Dendritic cell treated with granulocyte-macrophage colony-stimulating factor and Interleukin-4, amounts not matched to agents 40 ng/mL and 50 ng/mL, for 4 days (primary cell): ENCODE data around the gene CTBP2.
A peak's percentile ranks its signal among the peaks of the same experiment; 100 is the strongest.

Experiments used
- H3K27ac Mint-ChIP-seq: one replicate; pipeline ENCODE4 v1.8.0; 2022; ENCODE audit warnings: mild to moderate bottlenecking, mixed read lengths
- H3K27me3 Mint-ChIP-seq: one replicate; pipeline ENCODE4 v1.8.0; 2022; ENCODE audit warnings: mild to moderate bottlenecking, mixed read lengths
- H3K36me3 Mint-ChIP-seq: one replicate; pipeline ENCODE4 v1.8.0; 2022; ENCODE audit warnings: low read depth, mixed read lengths
- H3K4me1 Mint-ChIP-seq: one replicate; pipeline ENCODE4 v1.8.0; 2022; ENCODE audit warnings: low read depth, mixed read lengths
- H3K4me3 Mint-ChIP-seq: one replicate; pipeline ENCODE4 v1.8.0; 2022; ENCODE audit warnings: mild to moderate bottlenecking, moderate library complexity, mixed read lengths
- H3K9me3 Mint-ChIP-seq: one replicate; pipeline ENCODE4 v1.8.0; 2022; ENCODE audit warnings: mixed read lengths
- intact Hi-C: fragments of 100-400 bp; cut with micrococcal nuclease; formaldehyde crosslinking; loops from one replicate; pipeline ENCODE4 v1.15.0; 2022

CTBP2 gene

GRCh38 chr10:125026036-125026931, 134.1 kb downstream of the CTBP2 start:
- peaks cover 13% of the 10 kb centered on the region for H3K4me1 Mint-ChIP-seq
- peaks cover 93% of the 10 kb centered on the region for H3K36me3 Mint-ChIP-seq
- no peak overlapping the region for H3K27ac Mint-ChIP-seq
- no peaks in the 10 kb centered on the region for H3K9me3 Mint-ChIP-seq
- H3K4me3 Mint-ChIP-seq = no peak overlapping the region
- intact Hi-C loops = no loop called here
- no peaks in the 10 kb centered on the region for H3K27me3 Mint-ChIP-seq

DNA sequence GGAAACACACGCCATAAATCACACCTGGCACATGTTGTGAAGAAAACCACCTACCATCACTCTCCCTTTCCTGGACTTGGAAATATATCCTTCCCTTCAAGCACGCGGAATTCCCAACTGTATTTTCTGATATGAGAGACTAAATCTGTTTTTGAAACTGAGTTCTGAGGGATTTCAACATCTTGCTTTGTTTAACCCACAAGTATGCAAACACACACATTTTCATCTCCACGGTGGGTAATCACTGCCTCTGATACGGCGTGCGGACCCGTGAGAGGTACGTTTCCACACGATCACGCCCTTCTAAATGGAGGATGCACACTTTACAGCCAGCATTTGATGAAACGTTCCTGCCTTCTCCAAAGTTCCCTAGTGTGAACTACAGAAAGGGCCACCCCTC, 135.0 kb downstream of the CTBP2 start:
- Mint-ChIP-seq H3K27ac (no peak overlapping the region), H3K4me1 (peaks cover 23% of the 10 kb centered on the region), H3K9me3 (no peaks in the 10 kb centered on the region), H3K27me3 (no peaks in the 10 kb centered on the region), H3K36me3 (peaks cover 94% of the 10 kb centered on the region), H3K4me3 (no peak overlapping the region)
- intact Hi-C loops = no loop called here

- peaks cover 88% of the 10 kb centered on the region for H3K36me3 Mint-ChIP-seq
- H3K27me3 Mint-ChIP-seq = no peaks in the 10 kb centered on the region
- H3K9me3 Mint-ChIP-seq = no peaks in the 10 kb centered on the region
- no peak overlapping the region for H3K4me3 Mint-ChIP-seq
- intact Hi-C loops = no loop called here
- no peak overlapping the region for H3K27ac Mint-ChIP-seq
- H3K4me1 Mint-ChIP-seq = peaks cover 28% of the 10 kb centered on the region
Measured at GRCh38 chr10:125024497-125025234, 135.7 kb downstream of the CTBP2 start.

GRCh38 chr10:125023862-125024496, 136.4 kb downstream of the CTBP2 start:
- Mint-ChIP-seq H3K27me3 (no peaks in the 10 kb centered on the region), H3K27ac (no peak overlapping the region), H3K9me3 (no peaks in the 10 kb centered on the region), H3K36me3 (peaks cover 83% of the 10 kb centered on the region), H3K4me3 (no peak overlapping the region), H3K4me1 (peaks cover 34% of the 10 kb centered on the region)
- intact Hi-C loops = no loop called here

GRCh38 chr10:125023255-125023654, 137.1 kb downstream of the CTBP2 start:
- H3K9me3 Mint-ChIP-seq = no peaks in the 10 kb centered on the region
- peaks cover 39% of the 10 kb centered on the region for H3K4me1 Mint-ChIP-seq
- H3K27me3 Mint-ChIP-seq = no peaks in the 10 kb centered on the region
- H3K36me3 Mint-ChIP-seq = peaks cover 83% of the 10 kb centered on the region
- H3K4me3 Mint-ChIP-seq = no peak overlapping the region
- intact Hi-C loops = no loop called here
- H3K27ac Mint-ChIP-seq = no peak overlapping the region

- Mint-ChIP-seq H3K36me3 (peaks cover 83% of the 10 kb centered on the region), H3K27me3 (no peaks in the 10 kb centered on the region), H3K27ac (no peak overlapping the region), H3K4me3 (no peak overlapping the region), H3K4me1 (peaks cover 39% of the 10 kb centered on the region), H3K9me3 (no peaks in the 10 kb centered on the region)
- intact Hi-C loops = no loop called here
Measured at GRCh38 chr10:125022671-125023070, 137.7 kb downstream of the CTBP2 start.

- Mint-ChIP-seq H3K9me3 (no peaks in the 10 kb centered on the region), H3K27ac (no peak overlapping the region), H3K36me3 (peaks cover 83% of the 10 kb centered on the region), H3K4me1 (peaks cover 43% of the 10 kb centered on the region), H3K4me3 (no peak overlapping the region), H3K27me3 (no peaks in the 10 kb centered on the region)
- intact Hi-C loops = no loop called here
Measured at GRCh38 chr10:125021686-125022344, 138.5 kb downstream of the CTBP2 start.

DNA sequence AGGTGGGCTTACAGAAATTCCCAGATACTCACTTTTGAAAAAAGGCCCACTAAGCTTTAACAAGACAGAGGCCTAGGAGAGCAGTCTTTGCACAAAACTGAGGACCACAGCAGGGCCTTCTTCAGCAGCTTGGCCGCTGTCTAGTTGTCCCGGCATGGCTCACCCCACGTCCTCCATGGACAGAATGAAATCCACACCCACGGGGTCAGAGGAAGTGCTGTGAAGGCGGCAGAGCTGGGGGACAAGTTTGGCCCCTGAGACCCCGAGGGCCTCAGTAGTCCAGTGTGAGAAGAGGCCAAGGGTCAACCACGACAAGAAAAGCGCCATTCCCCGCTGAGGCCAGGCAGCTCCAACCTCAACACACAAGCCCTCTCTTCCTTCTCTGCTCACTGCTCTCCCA, 139.5 kb downstream of the CTBP2 start:
- no peak overlapping the region for H3K27ac Mint-ChIP-seq
- no peak overlapping the region for H3K4me3 Mint-ChIP-seq
- H3K9me3 Mint-ChIP-seq = no peaks in the 10 kb centered on the region
- no peaks in the 10 kb centered on the region for H3K27me3 Mint-ChIP-seq
- intact Hi-C loops = no loop called here
- peaks cover 46% of the 10 kb centered on the region for H3K4me1 Mint-ChIP-seq
- H3K36me3 Mint-ChIP-seq = peaks cover 81% of the 10 kb centered on the region

DNA sequence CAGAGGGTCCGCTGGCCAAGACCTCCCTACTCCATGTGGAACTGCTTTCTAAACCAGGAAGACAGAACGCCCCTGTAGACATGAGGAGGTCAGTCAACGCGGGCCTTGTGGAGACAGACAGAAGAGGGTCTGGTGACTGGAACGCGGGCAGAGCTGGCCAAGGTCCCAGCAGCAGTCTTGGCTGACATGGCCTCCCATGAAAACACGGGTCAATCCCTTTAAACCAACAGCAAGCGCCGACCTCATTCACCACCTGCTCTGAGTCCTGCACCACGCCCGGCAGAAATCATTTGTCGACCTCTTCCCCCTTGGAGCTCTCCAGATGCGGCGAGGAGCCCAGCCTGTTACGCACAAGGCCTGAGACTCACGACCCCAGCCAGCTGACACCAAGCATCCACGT, 140.0 kb downstream of the CTBP2 start:
- H3K4me3 Mint-ChIP-seq = no peak overlapping the region
- H3K4me1 Mint-ChIP-seq = peaks cover 49% of the 10 kb centered on the region
- H3K27me3 Mint-ChIP-seq = no peaks in the 10 kb centered on the region
- H3K9me3 Mint-ChIP-seq = no peaks in the 10 kb centered on the region
- H3K36me3 Mint-ChIP-seq = peaks cover 81% of the 10 kb centered on the region
- intact Hi-C loops = no loop called here
- no peak overlapping the region for H3K27ac Mint-ChIP-seq

DNA sequence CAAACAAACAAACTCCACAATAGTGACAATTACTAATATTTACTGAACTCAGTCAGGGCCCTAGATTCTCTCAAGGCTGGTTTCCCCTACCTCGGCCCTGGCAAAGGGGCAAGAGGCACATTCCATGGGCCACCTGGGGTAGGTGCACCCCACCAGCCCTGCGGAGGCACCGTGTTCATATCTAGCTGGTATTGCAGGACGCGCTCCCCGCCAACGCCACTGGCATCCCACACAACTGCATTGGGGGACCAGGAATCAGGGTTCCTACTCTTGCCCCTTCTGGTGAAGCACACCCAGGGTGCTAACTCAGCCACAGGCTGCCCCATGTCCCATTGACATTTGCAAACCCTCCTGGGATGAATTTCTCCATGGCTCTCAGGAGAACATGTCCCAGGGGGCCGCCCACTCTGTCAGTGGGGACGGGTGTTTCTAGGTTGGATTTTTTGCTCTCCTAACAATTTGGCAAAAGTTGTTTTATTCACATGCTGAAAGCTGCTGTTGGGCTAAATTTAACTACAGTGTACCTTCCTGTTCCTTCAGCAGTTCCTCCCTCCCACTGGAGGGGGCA, 141.7 kb downstream of the CTBP2 start:
- Mint-ChIP-seq H3K4me1 (peaks cover 58% of the 10 kb centered on the region), H3K36me3 (peaks cover 81% of the 10 kb centered on the region), H3K27me3 (no peaks in the 10 kb centered on the region), H3K27ac (peak overlapping the region; percentile 37), H3K4me3 (no peak overlapping the region), H3K9me3 (no peaks in the 10 kb centered on the region)
- intact Hi-C loops = no loop called here

DNA sequence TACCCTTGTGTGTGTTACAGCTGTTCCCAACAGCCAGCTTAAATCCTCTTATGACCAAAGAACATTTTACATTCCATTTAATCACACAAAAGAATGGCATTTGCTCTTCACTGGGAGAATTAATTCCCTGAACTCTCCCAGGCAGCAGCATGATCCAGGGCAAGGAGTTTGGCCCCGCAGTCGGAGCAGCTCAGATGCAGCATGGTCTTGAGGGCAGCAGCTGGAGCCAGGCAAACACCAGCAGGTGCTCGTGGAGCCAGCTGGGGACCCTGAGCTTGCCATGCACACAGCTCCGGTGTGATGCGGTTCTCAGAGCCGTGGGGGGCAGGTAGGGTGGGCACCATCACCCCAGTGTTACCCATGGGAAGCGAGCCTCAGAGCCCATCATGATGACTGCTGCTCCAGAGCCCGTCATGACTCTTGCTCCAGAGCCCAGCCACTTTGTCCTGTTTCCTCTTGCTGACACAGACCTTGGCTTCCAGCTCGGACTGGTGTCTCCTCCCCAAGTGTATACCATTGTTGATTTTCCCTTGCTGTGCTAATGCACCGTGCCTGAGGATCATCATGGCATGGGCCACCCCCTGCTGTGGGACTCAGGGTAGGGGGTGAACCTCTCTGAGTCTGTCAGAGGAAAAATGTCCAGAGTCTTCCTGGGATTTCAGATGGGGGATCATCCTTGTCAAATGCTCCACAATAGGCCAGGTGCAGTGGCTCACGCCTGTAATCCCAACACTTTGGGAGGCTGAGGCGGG, 142.6 kb downstream of the CTBP2 start:
- Mint-ChIP-seq H3K4me3 (no peak overlapping the region), H3K27me3 (no peaks in the 10 kb centered on the region), H3K9me3 (no peaks in the 10 kb centered on the region), H3K36me3 (peaks cover 81% of the 10 kb centered on the region), H3K27ac (peak overlapping the region; percentile 37), H3K4me1 (peaks cover 57% of the 10 kb centered on the region)
- intact Hi-C loops = no loop called here

DNA sequence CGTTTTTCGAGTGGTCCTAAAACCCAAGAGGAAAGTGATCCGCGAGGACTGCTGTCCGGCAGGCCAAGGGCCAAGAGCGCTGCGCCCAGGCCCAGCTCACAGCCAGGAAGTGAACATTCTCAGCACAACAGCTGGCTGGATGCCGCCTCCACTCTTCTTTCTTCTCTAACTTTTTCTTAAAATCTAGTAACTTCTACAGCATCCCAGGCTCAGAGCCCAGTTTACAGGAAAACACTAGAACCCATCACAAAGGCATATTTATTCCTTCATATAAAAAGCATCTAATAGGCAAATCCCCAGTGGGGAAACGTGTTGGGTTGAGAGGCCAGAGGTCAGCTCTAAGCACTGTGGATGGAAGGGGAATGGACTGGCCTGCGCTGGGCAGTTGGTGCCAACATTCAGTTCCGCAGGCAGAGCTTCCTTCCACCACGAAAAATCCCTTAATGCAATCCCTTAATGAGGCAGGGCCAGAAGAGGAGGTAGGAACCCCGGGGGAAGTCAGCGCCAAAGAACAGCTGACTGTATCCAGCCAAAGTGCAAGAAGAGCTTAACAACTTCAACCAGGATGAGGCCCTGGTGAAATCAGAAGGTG, 143.7 kb downstream of the CTBP2 start:
- peaks cover 82% of the 10 kb centered on the region for H3K36me3 Mint-ChIP-seq
- H3K9me3 Mint-ChIP-seq = no peaks in the 10 kb centered on the region
- peaks cover 49% of the 10 kb centered on the region for H3K4me1 Mint-ChIP-seq
- H3K27ac Mint-ChIP-seq = no peak overlapping the region
- H3K27me3 Mint-ChIP-seq = no peaks in the 10 kb centered on the region
- intact Hi-C loops = no loop called here
- no peak overlapping the region for H3K4me3 Mint-ChIP-seq

GRCh38 chr10:125016123-125016522, 144.2 kb downstream of the CTBP2 start:
- Mint-ChIP-seq H3K4me3 (no peak overlapping the region), H3K27me3 (no peaks in the 10 kb centered on the region), H3K4me1 (peaks cover 43% of the 10 kb centered on the region), H3K36me3 (peaks cover 82% of the 10 kb centered on the region), H3K27ac (no peak overlapping the region), H3K9me3 (no peaks in the 10 kb centered on the region)
- intact Hi-C loops = no loop called here
